TTC549 (cell line): ENCODE measurements around the gene SMAD9.
"Not testable (repeated sequence)": the region's sequence is repeated elsewhere in the genome, so short reads cannot be mapped to it uniquely, and the experiment has no call there.

Source experiments
- FAIRE-seq: peaks from 2 replicates; lab custom pipeline; 2012; peaks lifted over from hg19 to GRCh38; lab: Jason Lieb, UNC

Gene SMAD9

DNA sequence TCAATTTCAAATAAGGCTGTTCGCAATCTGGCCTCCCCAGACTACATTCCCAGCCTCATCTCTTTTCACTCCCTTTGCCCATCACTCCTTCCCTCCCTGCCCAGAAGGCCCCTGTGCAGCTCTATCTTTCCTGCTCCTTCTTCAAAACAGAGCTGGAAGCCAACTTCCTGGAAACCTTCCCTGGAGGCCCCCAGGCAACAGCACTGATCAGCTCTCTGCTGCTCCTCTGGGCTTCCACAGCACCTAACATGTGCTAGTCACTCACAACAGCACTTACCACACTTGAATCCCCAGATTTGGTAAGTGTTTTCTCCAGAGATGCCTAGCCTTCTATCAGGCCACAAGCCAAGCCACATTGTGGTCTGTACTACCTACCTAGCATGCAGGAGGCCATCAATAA lies 9.5 kb downstream of the SMAD9 start:
- no peak for FAIRE-seq

DNA sequence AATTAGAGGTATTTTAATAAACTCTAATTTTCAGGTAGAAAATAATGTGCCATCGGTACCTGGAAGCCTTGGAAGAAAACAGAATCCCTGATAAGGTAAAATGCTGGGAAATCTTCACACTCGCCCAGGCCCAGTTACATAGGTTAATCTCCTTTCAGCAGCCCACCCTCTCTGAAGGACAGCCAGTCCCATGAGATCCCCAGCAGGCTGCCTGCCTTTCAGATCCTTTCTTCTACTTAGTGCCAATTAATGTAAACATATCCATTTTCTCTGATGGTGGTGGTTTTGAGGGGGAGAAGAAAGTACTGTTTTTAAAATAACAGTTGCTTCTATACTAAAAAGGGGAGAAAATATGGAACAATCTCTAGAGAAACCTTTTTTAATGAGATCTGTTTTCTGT lies 12.2 kb downstream of the SMAD9 start:
- FAIRE-seq: no peak

DNA sequence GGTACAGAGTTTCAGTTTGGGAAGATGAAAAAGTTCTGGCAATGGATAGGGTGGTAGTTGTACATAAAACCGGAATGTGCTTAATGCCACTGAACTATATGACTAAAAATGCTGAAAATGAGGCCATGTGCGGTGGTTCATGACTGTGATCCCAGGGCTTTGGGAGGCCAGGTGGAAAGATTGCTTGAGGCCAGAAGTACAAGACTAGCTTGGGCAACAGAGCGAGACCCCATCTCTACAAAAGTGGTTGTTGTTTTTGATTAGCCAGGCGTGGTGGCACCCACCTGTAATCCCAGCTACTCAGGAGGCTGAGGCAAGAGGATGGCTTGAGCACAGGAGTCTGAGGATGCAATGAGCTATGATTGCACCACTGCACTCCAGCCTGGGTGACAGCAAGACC lies 12.8 kb downstream of the SMAD9 start:
- no peak for FAIRE-seq

DNA sequence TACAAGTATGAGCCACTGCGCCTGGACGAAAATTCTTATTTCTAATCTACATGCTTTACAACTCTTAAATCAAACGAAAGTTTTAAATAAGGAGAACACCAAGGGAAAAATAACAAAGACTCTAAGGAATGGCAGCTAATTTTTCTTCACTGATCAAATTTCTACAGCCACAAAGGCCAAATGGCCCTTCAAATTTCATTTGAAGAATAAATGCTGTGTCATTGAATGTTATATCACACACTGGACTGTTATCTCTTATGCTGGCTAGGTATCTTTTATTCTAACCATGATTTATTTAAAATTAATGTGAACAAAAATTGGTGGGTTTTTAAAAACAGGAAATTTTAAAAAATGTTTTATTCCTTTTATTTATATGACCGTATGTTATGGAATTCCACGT lies 14.1 kb downstream of the SMAD9 start:
- peak; percentile 36 for FAIRE-seq

DNA sequence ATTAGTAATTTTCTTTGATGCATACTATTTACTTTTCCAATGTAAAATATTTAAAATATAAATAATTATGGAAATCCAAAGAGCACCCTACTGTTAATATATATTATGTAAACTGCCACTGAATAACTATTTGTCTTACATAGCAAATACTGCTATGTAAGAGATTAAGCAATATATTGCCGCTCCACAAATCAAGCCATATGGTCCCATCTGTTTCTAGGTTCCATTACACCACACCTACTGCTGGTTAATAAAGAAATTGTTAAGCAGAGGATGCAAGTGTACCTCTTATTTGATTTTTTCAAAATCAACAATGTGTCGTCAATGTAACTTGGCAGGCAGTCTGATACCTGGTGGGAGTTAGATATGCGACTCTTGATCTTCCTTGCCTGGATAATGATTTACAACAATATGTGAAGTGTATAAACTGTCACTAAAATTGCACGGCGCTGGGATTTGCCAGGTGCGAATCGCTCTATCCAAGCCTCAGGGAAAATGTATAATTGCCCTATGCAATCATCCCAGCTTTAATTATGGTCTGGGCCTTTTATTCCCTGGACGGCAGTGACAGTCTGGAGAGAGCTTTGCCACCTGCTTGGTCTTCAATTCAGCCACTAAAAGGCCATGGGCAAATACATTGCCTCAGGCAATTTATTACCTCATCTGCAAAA lies 16.0 kb downstream of the SMAD9 start:
- no peak for FAIRE-seq

DNA sequence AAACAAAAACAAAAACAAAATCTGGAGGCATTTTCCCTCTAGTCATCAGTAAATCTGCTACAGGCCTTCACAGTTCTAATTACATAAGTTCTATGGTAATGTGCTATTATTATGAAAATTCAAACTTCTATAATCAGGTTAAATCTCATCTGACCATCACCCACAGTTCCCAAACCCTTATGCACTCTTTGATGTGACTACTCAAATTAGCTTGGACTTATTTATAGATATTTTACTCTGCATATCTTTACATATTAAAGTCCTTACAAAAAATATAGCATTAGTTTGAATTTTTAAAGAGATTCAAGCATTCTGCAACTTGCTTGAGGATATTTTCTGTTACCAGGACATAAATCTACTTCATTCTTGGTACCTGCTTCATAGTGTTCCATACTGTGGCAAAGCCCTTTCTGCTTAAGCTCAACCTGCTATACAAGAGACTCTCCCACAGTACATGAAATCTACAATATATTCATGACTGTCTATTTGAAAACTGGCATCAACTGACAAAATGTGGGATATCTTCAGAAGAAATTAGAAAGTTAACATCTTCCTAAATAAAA lies 22.9 kb downstream of the SMAD9 start:
- no peak for FAIRE-seq

DNA sequence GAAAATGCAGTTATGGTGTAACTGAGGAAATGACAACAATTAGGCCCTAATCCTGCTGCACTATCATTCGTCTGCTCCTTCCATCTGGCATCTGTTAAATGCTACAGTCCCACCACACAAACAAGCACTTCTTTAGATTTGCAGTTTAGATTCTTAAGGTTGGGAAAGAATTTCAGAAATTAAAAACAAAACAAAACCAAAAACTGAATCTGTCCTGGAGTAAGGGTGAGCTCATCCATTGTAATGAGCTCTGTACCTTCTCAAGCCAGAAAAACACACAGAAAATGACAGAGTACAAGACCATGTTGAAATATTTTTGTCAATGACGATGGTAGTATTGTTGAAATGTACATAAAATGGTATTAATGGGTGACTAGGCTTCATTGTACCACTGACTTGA lies 28.3 kb downstream of the SMAD9 start:
- peak; percentile 64 for FAIRE-seq

DNA sequence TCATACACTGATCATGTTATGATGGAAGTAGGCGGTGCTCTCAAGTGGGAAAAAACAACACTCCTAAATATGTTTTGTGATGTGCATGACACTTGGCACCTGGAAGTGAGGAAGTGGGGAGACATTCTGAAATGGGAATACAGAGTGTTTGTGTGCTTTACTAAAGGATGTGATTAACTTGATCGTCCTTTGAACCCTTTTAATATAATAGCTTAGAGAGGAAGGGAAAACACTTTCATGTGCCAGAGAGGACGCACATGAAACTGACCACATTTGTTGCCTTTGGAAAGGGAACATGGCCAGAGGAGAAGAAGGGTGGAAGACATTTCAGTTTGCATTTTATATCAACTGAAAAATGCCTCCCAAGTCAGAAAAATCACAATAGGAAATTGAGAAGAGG lies 31.4 kb downstream of the SMAD9 start:
- no peak for FAIRE-seq

DNA sequence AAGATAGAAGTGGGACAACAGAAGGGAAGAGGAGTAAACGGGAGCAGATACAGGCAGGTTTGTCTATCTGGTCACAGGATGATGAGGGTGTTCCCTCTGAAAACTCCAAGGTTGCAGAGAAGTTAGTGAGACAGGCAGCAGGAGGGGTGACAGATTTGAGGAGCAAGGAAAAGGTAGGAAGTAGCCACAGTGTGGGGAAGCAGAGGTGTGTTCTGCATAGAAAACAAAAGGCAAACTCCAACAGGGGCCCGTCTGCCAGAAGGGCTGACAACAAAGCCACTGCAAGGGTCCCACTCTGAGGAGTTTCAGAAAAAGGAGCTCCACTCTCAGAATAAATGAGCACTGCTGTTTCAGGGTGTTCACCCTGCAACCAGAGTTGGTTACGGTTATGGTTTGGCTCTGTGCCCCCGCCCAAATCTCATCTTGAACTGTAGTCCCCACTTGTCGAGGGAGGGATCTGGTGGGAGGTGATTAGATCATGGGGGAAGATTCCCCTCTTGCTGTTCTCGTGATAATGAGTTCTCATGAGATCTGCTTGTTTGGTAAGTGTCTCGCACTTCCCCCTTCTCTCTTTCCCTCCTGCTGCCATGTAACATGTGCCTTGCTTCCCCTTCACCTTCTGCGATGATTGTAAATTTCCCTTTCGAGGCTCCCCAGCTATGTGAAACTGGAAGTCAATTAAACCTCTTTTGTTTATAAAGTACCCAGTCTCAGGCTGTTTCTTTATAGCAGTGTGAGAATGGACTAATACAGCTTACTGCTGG lies 32.1 kb downstream of the SMAD9 start:
- no peak for FAIRE-seq

DNA sequence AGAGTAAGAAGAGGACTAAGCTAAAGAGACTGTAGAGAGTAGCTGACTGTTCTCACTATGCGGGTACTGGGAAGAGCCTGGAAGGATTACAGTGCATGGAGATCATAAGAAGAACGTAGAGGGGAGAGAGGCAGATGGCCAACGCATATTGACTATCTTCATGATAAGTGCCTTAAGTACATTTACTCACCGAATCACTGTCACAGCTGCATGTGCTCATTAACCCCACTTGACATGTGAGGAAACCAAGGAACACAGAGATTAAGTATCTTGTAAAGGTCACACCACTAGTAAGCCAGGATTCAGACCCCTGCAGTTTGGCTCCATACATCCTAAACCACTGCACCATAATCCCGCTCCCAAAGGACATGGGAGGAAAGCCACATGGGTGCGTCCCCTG lies 34.1 kb downstream of the SMAD9 start:
- FAIRE-seq: no peak

DNA sequence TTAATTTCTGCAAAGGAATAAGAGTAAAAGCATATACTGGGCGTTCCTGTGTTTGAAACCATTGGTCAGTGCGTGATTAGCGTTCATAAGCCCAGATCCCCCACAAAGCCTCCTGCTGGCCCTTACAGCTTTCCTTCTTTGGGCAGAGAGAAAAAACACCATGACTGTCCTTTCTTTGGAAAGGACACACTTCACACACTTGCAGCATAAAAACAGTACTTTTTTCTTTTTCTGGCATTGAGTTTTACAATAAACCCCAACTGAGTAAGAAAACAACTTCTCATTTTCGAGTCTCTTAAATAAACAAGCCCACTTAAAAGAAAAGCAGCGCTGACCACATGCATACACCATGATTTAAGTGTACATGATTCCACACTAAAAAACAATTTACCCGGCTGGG lies 35.8 kb downstream of the SMAD9 start:
- FAIRE-seq: no peak

DNA sequence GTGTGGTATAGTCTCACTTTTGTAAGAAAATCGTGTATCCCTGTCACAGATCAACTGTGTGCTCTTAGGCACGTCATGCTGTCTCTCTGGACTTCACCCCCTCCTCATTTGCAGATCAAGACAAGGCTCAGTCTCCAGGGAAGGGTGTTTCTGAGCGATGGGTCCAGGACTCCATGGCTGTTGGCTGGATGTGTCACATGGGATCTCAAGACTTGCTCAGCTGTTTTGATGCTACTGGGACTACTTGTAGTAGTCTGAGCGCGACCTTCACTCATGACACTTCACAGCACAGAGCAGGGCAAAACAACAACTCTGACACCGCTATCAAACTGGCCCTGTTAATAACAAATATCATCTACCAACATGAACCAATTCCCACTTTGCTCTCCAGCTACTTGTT lies 36.2 kb downstream of the SMAD9 start:
- FAIRE-seq: no peak

DNA sequence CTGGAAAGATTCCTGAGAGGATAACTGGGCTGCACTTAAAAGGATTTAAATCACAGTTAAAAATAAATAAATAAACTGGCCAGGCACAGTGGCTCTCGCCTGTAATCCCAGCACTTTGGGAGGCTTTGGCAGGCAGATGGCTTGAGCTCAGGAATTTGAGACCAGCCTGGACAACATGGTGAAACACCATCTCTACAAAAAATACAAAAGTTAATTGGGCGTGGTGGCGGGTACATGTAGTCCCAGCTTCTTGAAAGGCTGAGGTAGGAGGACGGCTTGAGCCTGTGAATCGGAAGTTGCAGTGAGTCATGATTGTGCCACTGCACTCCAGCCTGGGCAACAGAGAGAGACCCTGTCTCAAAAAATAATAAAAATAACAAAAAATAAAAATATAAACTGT lies 36.6 kb downstream of the SMAD9 start:
- FAIRE-seq: not testable (repeated sequence)

DNA sequence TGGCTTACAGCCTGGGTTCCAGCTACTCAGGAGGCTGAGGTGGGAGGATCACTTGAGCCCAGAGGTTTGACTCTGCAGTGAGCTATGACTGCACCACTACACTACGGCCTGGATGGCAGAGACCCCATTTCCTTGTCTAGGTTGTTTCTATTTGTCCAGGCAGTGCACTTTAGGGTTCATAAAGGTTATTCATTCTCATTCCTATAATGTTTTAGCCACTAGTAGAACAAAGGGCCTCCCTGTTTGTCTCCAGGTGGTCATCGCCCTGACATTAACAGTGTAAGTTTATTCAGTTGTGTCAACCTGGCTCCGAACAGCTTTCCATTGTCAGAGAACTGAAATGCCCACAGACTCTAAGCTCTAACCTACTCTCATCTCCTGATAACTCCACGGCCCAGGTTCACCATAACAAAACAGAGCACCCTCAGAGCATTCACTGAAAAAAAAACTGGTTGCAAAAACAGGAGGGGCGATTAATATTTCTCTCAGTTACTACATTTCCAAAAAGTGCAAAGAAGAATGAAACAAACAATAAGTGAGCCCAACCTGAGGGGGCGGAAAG lies 37.1 kb downstream of the SMAD9 start:
- no peak for FAIRE-seq

DNA sequence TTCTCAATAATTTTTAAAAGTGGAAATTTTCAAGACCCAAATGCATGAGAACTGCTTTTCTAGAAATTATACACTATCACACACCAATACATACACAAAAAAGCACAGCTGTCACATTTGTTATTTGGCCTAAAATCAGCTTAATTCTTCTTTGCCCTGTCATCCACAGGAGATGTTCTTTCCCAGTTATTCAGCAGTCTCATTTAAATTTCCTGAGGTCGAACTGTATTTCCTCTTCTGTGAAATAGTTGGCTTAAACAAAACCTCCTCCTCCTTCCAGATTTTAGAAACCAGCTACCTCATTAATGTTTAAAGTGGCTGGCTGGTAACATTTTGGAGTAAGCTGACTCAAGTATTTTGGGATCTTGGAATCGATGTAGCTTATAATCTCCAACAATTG lies 39.1 kb downstream of the SMAD9 start:
- no peak for FAIRE-seq

DNA sequence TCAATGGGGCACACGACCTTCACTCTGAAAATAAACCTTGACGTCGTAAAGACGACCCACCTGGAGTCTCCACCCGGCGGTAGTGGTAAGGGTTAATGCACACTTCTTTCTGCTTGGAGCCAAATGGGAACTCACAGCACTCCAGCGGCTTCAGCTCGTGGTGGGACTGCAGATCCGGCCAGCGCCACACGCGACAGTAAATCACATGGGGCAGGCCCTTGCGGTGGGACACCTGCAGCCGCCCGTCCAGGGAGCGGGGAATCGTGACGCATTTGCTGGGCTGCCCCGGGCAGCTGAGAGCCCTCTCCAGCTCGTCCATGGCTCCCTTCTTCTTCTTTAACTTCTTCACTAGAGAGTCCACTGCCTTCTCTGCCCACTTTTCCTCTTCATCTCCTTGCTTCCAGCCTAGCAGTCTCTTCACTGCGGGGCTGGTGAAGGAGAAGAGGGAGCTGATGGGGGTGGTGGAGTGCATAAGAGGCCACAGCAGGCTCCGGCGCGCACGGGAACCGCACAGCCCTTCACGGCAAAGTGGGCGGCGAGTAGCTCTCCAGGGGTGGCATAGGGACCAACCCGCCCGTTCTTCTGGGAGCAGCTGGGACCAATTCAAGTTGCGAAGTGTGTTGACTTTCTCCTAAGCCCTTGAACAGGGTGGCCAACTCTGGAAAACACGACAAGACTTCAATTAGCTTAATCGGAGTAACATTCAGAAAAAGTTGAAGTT lies 40.7 kb downstream of the SMAD9 start:
- no peak for FAIRE-seq

DNA sequence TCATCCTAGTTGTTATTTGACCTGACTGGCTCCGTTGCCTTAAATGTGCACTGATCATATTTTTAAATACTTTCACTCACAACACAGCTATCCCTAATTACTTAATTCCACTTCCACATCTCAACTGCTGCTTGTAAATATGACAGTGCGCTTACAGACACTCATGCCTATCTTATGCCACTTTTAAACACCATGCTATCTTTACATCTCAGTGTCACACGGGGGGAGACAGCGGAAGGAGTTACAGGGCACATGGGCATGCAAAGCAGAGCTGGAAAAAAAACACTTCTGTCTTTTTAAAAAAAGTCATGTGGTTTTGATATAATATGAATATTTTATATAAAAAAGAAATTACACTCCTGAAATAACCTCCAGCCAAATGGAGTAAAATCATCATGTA lies 44.1 kb downstream of the SMAD9 start:
- no peak for FAIRE-seq

DNA sequence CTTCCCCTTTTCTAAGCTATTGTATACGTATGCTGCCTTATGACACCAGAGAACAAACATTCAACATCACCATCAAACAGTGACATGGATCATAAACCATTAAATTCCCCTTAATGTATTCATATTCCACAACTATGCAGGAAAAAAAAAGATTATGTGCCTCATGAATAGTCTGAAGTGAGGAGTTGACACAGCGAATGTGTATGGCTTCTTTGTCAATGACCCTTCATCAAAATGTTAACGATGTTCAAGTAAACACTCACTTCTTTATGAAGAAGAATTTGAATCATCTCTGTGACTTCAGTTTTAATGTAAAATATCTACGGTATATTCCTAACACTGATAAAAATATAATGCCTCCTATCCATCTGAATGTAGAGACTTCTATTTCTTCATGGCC lies 44.6 kb downstream of the SMAD9 start:
- no peak for FAIRE-seq

DNA sequence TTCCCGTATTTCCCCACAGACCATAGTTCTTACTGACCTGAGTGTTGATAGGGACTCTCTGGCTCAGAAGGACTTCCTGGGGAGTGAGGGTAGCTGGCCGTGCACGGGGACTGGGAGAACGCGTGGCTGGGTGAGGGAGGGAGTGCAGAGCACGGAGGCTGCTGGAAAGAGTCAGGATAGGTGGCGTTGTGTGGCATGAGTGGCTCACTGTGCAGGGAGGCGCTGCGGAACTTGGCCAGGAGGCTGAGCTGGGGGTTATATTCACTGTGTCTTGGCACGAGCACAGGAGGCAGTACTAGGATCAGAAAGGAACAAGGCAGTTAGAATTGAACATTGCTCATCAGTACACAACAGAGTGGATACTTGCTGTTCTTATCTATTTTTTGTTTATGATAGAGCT lies 47.4 kb downstream of the SMAD9 start:
- FAIRE-seq: no peak

DNA sequence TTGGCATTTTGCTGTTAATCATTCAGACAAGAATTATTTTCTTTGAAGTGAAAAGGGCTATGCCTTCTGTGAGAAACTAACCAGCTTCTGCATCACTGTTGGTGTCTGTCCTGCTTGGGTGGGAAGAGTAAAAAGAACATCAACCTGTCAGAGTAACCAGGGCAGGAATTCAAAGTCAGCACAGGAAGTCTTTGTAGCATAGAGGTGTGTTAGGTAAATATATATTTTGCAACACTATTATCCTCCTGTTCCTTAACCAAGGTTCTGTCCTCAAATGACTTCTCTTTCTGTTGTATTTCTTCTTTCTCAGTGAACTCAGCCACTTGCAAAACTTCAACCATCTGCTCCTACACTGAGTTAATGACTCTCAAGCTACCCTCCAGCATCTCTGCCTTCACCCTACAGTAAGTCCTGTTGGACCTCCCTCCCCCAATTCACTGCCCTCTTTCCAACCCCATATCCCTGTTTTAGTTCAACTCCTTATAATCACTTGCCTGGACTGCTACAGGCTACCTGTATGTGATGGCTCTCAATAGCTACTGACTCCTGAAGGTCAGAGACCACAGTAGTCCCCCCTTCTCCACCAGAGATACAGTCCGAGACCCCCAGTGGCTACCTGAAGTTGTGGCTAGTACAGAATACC lies 49.9 kb downstream of the SMAD9 start:
- FAIRE-seq: no peak

DNA sequence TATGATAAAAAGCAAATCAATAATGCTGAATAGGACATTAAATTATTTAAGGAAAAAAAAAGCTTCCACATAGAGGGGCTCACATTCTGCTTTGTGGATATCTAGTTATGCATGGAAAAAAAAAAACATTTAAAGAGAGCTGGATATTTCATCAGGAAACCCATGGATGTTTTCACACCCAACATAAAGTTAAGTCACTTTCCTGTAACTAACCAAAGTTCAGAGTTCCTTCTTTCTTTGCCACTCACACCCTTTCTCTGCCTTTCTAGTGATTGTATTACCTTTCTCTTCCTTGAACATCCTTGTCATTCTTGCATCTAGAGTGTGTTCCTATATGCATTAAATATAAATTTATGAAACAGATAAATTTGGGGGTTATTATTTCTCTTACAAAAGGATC lies 53.8 kb downstream of the SMAD9 start:
- FAIRE-seq: no peak

DNA sequence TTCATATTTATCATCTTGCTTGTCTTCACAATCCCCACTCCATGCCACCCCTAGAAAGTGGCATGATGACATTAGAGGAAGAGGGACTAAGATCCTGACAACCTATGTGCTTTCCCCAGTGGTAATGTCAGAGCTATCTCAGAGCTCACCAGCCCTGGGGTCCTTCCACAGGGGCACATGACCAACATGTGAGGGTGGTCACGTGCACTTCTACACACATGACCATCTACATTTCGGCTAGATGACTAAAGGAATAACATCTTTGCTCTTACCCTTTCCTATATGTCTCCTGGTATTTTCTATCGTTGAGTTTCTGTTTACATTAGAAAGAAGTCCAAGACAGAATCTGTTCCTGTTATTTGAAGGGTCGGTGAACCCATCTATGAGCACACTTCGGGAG lies 54.8 kb downstream of the SMAD9 start:
- no peak for FAIRE-seq
